Fibroblast of peridontal ligament (primary cell): Measurements from ENCODE around the gene PPP4R2.

Experiments
- DNase-seq: peaks from one replicate; pipeline ENCODE4 v3.0.0-alpha.2; 2010; ENCODE audit errors: extremely low read depth

PPP4R2 gene

DNA sequence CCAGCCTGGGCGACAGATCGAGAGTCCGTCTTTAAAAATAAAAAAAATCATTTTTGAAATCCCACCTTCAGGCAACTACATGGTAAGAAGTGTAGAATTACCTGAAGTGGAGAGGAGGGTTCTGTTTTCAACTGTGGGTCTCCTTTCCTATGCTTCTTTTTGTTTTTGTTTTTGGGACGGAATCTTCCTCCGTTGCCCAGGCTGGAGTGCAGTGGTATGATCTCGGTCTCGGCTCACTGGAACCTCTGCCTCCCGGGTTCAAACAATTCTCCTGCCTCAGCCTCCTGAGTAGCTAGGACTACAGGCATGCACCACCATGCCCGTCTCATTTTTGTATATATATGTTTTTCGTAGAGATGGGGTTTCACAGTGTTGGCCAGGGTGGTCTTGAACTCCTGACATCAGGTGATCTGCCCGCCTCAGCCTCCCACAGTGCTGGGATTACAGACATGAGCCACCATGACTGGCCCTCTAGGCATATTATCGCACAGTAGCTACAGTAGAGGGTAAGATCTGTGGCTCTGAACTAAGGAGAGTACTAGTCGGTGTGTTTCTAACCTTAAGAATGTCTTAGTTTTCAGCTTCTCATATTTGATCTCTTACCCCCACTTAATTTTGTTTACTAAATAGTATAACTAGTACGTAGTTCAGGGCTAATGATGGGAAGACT, 73.3 kb downstream of the PPP4R2 start:
- DNase-seq, result no peak

- peak; percentile 98 for DNase-seq
These were observed 74.3 kb downstream of the PPP4R2 start for GRCh38 chr3:73070675-73071575.

GRCh38 chr3:73071952-73072351, 75.3 kb downstream of the PPP4R2 start:
- DNase-seq, result no peak

- no peak for DNase-seq
These were observed 76.0 kb downstream of the PPP4R2 start for GRCh38 chr3:73072634-73073033.

DNA sequence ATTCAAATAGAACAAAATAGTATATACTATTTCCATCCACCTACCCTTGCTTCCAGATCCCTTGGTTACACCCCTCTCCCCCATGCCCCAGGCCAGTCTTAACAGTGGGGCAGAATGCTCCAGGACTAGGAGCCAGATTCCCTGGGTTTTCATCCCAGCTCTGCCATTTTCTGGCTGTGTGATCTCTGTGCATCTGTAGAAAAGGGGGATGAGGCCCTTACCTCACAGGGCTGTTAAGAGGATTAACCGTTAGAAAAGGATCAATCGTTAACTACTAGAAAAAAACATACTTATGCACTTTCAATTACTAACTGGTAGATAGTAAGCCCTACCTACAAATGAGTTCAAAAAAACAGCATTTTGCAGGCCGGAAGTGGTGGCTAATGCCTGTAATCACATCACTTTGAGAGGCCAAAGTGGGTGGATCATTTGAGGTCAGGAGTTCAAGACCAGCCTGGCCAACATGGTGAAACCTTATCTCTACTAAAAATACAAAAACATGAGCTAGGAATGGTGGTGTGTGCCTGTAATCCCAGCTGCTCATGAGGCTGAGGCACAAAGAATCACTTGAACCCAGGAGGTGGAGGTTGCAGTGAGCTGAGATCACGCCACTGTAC, 76.6 kb downstream of the PPP4R2 start:
- peak; percentile 43 for DNase-seq

GRCh38 chr3:73074781-73075180, 78.2 kb downstream of the PPP4R2 start:
- DNase-seq, result peak; percentile 50

DNA sequence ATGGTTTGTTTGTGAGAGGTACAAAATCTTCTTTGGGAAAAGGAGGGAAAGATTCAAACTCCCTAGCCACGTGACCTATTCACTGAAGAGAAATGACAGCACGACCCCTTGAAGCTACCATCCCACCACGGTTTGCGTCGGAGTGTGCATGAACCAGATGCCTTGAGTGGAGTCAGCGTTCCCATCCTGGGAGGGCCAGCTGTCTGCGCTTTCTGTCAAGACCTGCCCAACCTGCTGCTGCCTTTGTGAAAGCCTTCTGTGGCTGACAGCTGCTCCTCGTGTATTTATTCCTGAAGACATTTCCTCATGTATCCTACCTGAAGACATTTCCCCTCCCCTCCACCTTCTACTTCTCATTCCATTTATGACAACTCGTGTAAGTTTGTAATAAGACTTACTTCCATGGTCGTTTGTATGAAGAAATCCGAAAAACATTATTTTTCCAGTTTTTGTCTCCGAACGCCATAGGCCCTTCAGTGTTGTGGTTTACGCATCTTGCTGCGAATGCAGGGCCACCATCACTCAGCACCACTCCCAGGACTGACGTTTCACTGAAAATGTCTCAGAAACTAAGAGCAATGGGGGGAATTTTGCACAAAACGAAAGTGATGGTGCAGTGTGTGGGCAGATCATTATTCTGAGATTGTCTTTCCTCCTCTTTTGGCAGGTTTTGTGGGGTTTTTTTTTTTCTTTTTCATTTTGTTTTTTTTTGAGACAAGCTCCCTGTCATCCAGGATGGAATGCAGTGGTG, 83.8 kb downstream of the PPP4R2 start:
- DNase-seq, result no peak

GRCh38 chr3:73081140-73081539, 84.5 kb downstream of the PPP4R2 start:
- no peak for DNase-seq

- no peak for DNase-seq
These were observed 87.6 kb downstream of the PPP4R2 start for GRCh38 chr3:73084170-73084569.

DNA sequence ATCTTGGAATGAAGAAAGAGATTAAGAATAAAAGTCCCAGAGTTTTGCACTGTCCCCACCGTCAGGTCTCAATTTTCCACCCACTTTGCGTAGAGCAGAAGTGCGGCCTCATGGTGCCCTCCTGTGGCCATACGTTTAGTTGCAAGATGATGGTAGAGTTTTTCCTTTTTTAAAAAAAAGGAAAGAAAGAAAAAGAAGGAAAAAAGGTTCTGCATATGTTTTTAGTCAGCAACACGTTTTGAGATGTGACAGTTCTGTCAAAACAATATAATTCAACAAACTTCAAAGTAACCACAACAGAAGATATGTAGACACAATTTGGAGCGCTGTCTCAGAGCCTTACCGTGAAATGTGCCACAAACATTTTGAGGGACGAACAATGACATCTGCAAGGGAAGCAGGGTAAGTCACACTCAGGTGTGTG, 89.5 kb downstream of the PPP4R2 start:
- peak; percentile 63 for DNase-seq

DNA sequence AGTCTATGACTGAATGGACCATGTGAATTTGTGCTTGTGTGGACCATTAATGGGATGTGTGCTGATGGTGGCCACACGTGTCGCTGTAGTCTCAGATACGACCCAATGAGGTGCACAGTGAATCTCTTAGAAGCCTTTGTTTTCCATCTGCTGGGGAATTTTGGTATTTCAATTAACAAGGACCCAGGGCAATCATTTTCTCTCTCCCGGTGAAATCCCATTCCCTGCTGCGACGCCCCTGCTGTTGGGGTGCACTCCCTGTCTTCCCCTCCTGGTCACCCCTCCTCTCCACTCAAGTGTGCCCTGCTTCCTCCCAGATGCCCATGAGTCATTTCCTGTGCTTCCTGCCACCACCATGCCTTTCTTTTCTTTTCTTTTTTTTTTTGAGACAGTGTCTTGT, 97.5 kb downstream of the PPP4R2 start:
- DNase-seq, result no peak

DNA sequence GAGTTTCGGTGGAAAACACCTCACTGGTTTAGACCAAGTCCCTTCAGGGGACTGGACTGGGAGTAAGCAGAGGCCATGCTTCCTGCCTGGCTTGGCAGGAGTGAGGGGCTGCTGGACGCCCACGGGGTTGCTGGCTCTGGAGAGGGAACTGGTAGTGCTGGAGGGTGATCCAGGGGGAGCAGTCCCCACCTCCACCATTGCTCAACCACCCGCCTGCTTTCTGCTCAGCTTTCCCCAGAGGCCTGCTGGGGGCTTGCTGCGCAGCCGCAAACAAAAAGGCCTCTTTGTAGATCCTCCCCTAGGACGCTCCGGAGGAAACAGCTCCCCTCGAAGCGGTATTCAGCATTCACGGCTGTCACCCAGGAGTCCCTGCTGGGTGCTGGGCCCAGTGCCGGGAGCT, 98.3 kb downstream of the PPP4R2 start:
- no peak for DNase-seq

DNA sequence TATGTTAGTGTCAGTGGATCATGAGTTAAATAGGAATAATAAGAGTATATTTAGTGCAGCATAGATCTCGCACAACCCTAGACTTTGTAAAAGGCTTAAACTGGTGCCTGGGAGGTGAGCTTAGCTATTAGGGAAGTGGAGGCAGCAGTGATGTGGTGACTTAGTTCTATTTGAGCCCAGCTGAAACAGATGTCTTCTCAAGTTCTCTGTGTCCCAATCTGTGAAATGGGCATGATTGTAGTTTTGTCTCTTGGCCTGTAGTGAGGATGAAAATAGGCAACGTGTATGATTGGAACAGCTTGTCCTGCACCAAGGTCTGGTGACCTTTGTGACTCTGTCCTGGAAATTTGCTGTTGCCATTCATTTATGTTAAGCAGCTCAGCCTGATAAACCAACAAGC, 99.6 kb downstream of the PPP4R2 start:
- DNase-seq, result no peak

- no peak for DNase-seq
These were observed 101.4 kb downstream of the PPP4R2 start for GRCh38 chr3:73098026-73098425.

- no peak for DNase-seq
These were observed 102.3 kb downstream of the PPP4R2 start for GRCh38 chr3:73098873-73099272.

DNA sequence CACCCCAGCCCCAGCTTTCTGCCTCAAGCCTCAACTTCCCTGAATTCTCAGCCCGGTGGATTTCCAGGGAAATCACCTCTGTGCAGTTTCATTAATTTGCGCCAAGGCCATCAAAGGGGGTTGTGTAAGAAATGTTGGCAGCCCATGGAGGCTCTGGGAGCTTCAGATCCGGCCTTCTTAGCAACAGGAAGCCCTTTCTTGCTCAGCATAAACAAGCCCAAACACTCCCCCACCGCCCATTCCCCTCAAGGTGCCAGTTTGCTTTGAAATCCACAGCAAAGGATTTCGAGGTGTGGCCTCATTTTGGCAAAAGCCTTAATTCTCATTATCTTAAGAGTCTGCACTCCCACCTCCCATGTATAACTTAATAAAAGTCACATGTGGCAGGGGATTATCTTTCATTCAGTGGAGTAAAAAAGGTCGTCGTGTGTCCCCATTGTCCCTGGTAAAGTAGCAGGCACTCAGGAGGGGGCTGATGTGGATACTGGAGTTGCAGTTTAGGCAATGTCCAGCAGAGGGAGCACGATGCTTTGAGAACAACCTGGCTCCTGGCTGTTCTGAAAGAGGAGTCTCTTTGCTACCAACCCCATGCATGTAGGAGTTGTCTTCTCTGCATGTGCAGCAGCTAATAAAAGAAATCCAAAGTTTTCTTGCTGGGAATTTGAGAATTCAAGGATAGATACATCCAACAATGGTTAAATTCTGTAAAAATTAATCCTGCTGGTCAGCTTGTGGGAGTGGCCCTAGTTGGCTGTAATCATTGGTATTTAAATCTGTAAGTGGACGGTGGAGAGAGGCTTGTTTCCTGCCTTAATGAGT, 104.3 kb downstream of the PPP4R2 start:
- DNase-seq, result peak; percentile 85

GRCh38 chr3:73101881-73102280, 105.3 kb downstream of the PPP4R2 start:
- no peak for DNase-seq

GRCh38 chr3:73107215-73107614, 110.6 kb downstream of the PPP4R2 start:
- no peak for DNase-seq

GRCh38 chr3:73107676-73108187, 111.1 kb downstream of the PPP4R2 start:
- DNase-seq, result no peak

GRCh38 chr3:73108750-73109149, 112.1 kb downstream of the PPP4R2 start:
- no peak for DNase-seq

DNA sequence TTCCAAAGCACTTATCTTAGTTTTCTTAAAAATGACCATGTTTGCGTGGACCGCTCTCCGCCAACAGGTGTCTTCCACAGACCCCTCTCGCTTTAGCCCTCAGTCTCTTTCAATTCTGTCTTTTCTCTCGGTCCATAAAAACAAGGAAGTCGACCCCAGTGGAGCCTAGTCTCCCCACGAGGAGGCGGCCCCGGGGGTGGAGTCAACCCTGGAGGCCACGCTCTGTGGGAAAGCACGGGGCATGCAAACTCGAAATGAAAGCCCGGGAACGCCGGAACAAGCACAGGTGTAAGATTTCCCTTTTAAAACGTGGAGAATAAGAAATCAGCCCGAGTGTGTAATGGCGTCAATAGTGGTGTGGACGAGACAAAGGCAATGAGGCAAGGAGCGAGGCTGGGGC, 113.9 kb downstream of the PPP4R2 start:
- DNase-seq, result no peak
